Activated CD8-positive, alpha-beta memory T cell treated with anti-CD3 and anti-CD28 coated beads for 4 hours (primary cell): ENCODE measurements around the gene LEPR.
"Not testable (repeated sequence)": the region's sequence is repeated elsewhere in the genome, so short reads cannot be mapped to it uniquely, and the experiment has no call there.

ENCODE experiments used
- DNase-seq, 2 donors: peaks; one replicate each; pipeline ENCODE4 v3.0.0-alpha.2; 2020; ENCODE audit warnings: low read depth in 2 of 2

LEPR gene

GRCh38 chr1:65420590-65421350 lies at the start of gene LEPR, which contains the start of gene LEPROT:
Gene LEPR (plus strand): TSS chr1:65420668. CDS start chr1:65565566, 144,898 bp downstream.
Gene LEPROT (plus strand): TSS chr1:65420668. CDS start chr1:65420725, 57 bp downstream.
- no peak for DNase-seq

- no peak for DNase-seq
Measured at GRCh38 chr1:65371544-65371943, 48.9 kb upstream of the LEPR start.

- no peak for DNase-seq
Measured at GRCh38 chr1:65372557-65372956, 47.9 kb upstream of the LEPR start.

GRCh38 chr1:65377496-65378246 lies 42.8 kb upstream of the LEPR start:
- DNase-seq, result no peak

- no peak for DNase-seq
Measured at GRCh38 chr1:65378247-65378946, 42.1 kb upstream of the LEPR start.

GRCh38 chr1:65384426-65384825 lies 36.0 kb upstream of the LEPR start:
- DNase-seq, result not testable (repeated sequence)

- DNase-seq, result no peak
Measured at GRCh38 chr1:65386439-65386838, 34.0 kb upstream of the LEPR start.

GRCh38 chr1:65387821-65388220 lies 32.6 kb upstream of the LEPR start:
- no peak for DNase-seq

GRCh38 chr1:65388908-65389695 lies 31.4 kb upstream of the LEPR start:
- DNase-seq, result no peak

- DNase-seq, result no peak
Measured at GRCh38 chr1:65392497-65392896, 28.0 kb upstream of the LEPR start.

- DNase-seq, result no peak
Measured at GRCh38 chr1:65393347-65393746, 27.1 kb upstream of the LEPR start.

- DNase-seq, result no peak
Measured at GRCh38 chr1:65393928-65394327, 26.5 kb upstream of the LEPR start.

GRCh38 chr1:65395887-65396612 lies 24.4 kb upstream of the LEPR start:
- DNase-seq, result no peak

- no peak for DNase-seq
Measured at GRCh38 chr1:65398083-65398482, 22.4 kb upstream of the LEPR start.

- no peak for DNase-seq
Measured at GRCh38 chr1:65399003-65399402, 21.5 kb upstream of the LEPR start.

- no peak for DNase-seq
Measured at GRCh38 chr1:65401612-65402011, 18.9 kb upstream of the LEPR start.

GRCh38 chr1:65404941-65405340 lies 15.5 kb upstream of the LEPR start:
- DNase-seq, result no peak

GRCh38 chr1:65407877-65408276 lies 12.6 kb upstream of the LEPR start:
- no peak for DNase-seq

GRCh38 chr1:65409314-65409713 lies 11.2 kb upstream of the LEPR start:
- DNase-seq, result no peak

- no peak for DNase-seq
Measured at GRCh38 chr1:65409816-65410326, 10.6 kb upstream of the LEPR start.
